HEK293 (cell line): ENCODE data around the gene CACNA2D4.
A peak's percentile ranks its signal among the peaks of the same experiment; 100 is the strongest.

Source experiments
- CTCF ChIA-PET: fragments of 350-600 bp; formaldehyde crosslinking; extraction: SDS; loops from one replicate; lab custom pipeline; 2021; ENCODE audit warnings: antibody characterized with exemption; lab: Yijun Ruan, JAX
- POLR2A ChIA-PET: fragments of 300-600 bp; formaldehyde crosslinking; extraction: SDS; loops from one replicate; lab custom pipeline; 2020; ENCODE audit warnings: antibody characterized with exemption, inconsistent platforms; lab: Yijun Ruan, JAX
- H3K27ac ChIP-seq: fragments of 200-500 bp; sonication (Bioruptor generic); 2 replicates; pipeline ENCODE4 v1.5.1; 2014; ENCODE audit warnings: low read depth, low read length, control low read depth, inconsistent platforms; ENCODE audit errors: extremely low read depth
- H3K36me3 ChIP-seq, 2 experiments: fragments of 200-500 bp in 1 of 2; sonication (Bioruptor generic) in 1 of 2; 1 replicate in 1 of 2; 2 replicates in 1 of 2; pipeline ENCODE4 v1.5.1; 2014 to 2017; ENCODE audit warnings: inconsistent platforms in 2 of 2, low read length in 2 of 2; ENCODE audit not compliant: control insufficient read depth in 2 of 2, insufficient read depth in 1 of 2
- H3K4me1 ChIP-seq: fragments of 200-500 bp; sonication (Bioruptor generic); 2 replicates; pipeline ENCODE4 v1.5.1; 2014; ENCODE audit warnings: mild to moderate bottlenecking, low read length, inconsistent platforms; ENCODE audit not compliant: control insufficient read depth, insufficient read depth
- H3K4me3 ChIP-seq: 2 replicates; pipeline ENCODE4 v1.5.1; 2011; ENCODE audit warnings: low read depth, mild to moderate bottlenecking, control low read depth, low read length, moderate library complexity
- H3K9me3 ChIP-seq: fragments of 200-500 bp; sonication (Bioruptor generic); 2 replicates; pipeline ENCODE4 v1.5.1; 2014; ENCODE audit warnings: low read depth, low read length, inconsistent platforms; ENCODE audit not compliant: control insufficient read depth, insufficient read depth
- BCL11A ChIP-seq: fragments of 450-650 bp; formaldehyde crosslinking; IDR thresholded peaks from 2 replicates; pipeline ENCODE4 v1.5.1; 2016; ENCODE audit warnings: low read depth, missing biosample characterization, missing genetic modification characterization
- HOXD13 ChIP-seq: sonication (generic); formaldehyde crosslinking; IDR thresholded peaks from 2 replicates; pipeline ENCODE4 v1.8.0; 2022; ENCODE audit warnings: missing genetic modification reagents, borderline replicate concordance
- KLF17 ChIP-seq: fragments of 450-650 bp; formaldehyde crosslinking; IDR thresholded peaks from 2 replicates; pipeline ENCODE4 v1.5.1; 2016; ENCODE audit warnings: missing biosample characterization, missing genetic modification characterization
- OSR2 ChIP-seq: fragments of 450-650 bp; formaldehyde crosslinking; IDR thresholded peaks from 2 replicates; pipeline ENCODE4 v1.5.1; 2016; ENCODE audit warnings: missing biosample characterization, missing genetic modification characterization
- REPIN1 ChIP-seq: fragments of 450-650 bp; formaldehyde crosslinking; IDR thresholded peaks from 2 replicates; pipeline ENCODE4 v1.5.1; 2017; ENCODE audit warnings: missing biosample characterization, missing genetic modification characterization, low read depth
- SP3 ChIP-seq: fragments of 450-650 bp; formaldehyde crosslinking; IDR thresholded peaks from 2 replicates; pipeline ENCODE4 v1.5.1; 2016; ENCODE audit warnings: missing biosample characterization, missing genetic modification characterization
- WT1 ChIP-seq: fragments of 450-650 bp; formaldehyde crosslinking; IDR thresholded peaks from 2 replicates; pipeline ENCODE4 v1.5.1; 2016; ENCODE audit warnings: missing biosample characterization, missing genetic modification characterization
- YY2 ChIP-seq: fragments of 450-650 bp; formaldehyde crosslinking; IDR thresholded peaks from 2 replicates; pipeline ENCODE4 v1.5.1; 2016; ENCODE audit warnings: missing biosample characterization, missing genetic modification characterization
- ZBTB11 ChIP-seq: fragments of 450-650 bp; formaldehyde crosslinking; conservative IDR thresholded peaks from 2 replicates; pipeline ENCODE4 v1.5.1; 2016; ENCODE audit warnings: low read depth, missing biosample characterization, missing genetic modification characterization
- ZNF157 ChIP-seq: fragments of 450-650 bp; formaldehyde crosslinking; IDR thresholded peaks from 2 replicates; pipeline ENCODE4 v1.5.1; 2016; ENCODE audit warnings: missing biosample characterization, missing genetic modification characterization
- ZNF174 ChIP-seq: fragments of 450-650 bp; formaldehyde crosslinking; IDR thresholded peaks from 2 replicates; pipeline ENCODE4 v1.5.0; 2017; ENCODE audit warnings: missing biosample characterization, mild to moderate bottlenecking, missing genetic modification characterization
- ZNF19 ChIP-seq: fragments of 450-650 bp; formaldehyde crosslinking; IDR thresholded peaks from 2 replicates; pipeline ENCODE4; 2016; ENCODE audit warnings: missing biosample characterization, missing genetic modification characterization, low read depth
- ZNF2 ChIP-seq: fragments of 450-650 bp; formaldehyde crosslinking; IDR thresholded peaks from 2 replicates; pipeline ENCODE4 v1.5.1; 2016; ENCODE audit warnings: missing biosample characterization, missing genetic modification characterization
- ZNF26 ChIP-seq: fragments of 450-650 bp; formaldehyde crosslinking; IDR thresholded peaks from 2 replicates; pipeline ENCODE4 v1.5.1; 2016; ENCODE audit warnings: missing biosample characterization, missing genetic modification characterization
- ZNF324 ChIP-seq: fragments of 450-650 bp; formaldehyde crosslinking; IDR thresholded peaks from 2 replicates; pipeline ENCODE4 v1.5.1; 2016; ENCODE audit warnings: missing biosample characterization, missing genetic modification characterization
- ZNF354C ChIP-seq: fragments of 450-650 bp; formaldehyde crosslinking; IDR thresholded peaks from 2 replicates; pipeline ENCODE4 v1.5.1; 2016; ENCODE audit warnings: missing biosample characterization, missing genetic modification characterization, low read depth, borderline replicate concordance
- ZNF473 ChIP-seq: fragments of 450-650 bp; formaldehyde crosslinking; IDR thresholded peaks from 2 replicates; pipeline ENCODE4 v1.5.1; 2017; ENCODE audit warnings: missing biosample characterization, missing genetic modification characterization
- ZNF529 ChIP-seq: fragments of 450-650 bp; formaldehyde crosslinking; IDR thresholded peaks from 2 replicates; pipeline ENCODE4 v1.5.1; 2017; ENCODE audit warnings: missing genetic modification characterization, missing biosample characterization; ENCODE audit not compliant: insufficient replicate concordance
- ZNF558 ChIP-seq: fragments of 450-650 bp; formaldehyde crosslinking; IDR thresholded peaks from 2 replicates; pipeline ENCODE4 v1.5.1; 2016; ENCODE audit warnings: missing biosample characterization, missing genetic modification characterization
- ZNF596 ChIP-seq: fragments of 450-650 bp; IDR thresholded peaks from 2 replicates; pipeline ENCODE4 v1.5.0; 2018; ENCODE audit warnings: missing biosample characterization, mild to moderate bottlenecking, missing genetic modification characterization, moderate library complexity
- ZNF629 ChIP-seq: fragments of 450-650 bp; formaldehyde crosslinking; IDR thresholded peaks from 2 replicates; pipeline ENCODE4 v1.5.1; 2017; ENCODE audit warnings: missing biosample characterization, missing genetic modification characterization
- ZNF707 ChIP-seq: fragments of 450-650 bp; formaldehyde crosslinking; IDR thresholded peaks from 2 replicates; pipeline ENCODE4 v1.5.1; 2016; ENCODE audit warnings: missing biosample characterization, missing genetic modification characterization
- TF ChIP-seq, protein P1 (sequence below): fragments of 450-650 bp; formaldehyde crosslinking; IDR thresholded peaks from 2 replicates; pipeline ENCODE4 v1.5.1; 2016; ENCODE audit warnings: missing biosample characterization, missing genetic modification characterization

The CACNA2D4 gene

GRCh38 chr12:1829306-1829900 is 89.0 kb downstream of the CACNA2D4 start (continued):
- TF ChIP-seq ZNF558: no peak
- no peak for TF ChIP-seq ZNF174 (tag by site-specific recombination)
- TF ChIP-seq OSR2 (tag by site-specific recombination): no peak
- no peak for TF ChIP-seq ZNF324
- TF ChIP-seq, protein P1, sequence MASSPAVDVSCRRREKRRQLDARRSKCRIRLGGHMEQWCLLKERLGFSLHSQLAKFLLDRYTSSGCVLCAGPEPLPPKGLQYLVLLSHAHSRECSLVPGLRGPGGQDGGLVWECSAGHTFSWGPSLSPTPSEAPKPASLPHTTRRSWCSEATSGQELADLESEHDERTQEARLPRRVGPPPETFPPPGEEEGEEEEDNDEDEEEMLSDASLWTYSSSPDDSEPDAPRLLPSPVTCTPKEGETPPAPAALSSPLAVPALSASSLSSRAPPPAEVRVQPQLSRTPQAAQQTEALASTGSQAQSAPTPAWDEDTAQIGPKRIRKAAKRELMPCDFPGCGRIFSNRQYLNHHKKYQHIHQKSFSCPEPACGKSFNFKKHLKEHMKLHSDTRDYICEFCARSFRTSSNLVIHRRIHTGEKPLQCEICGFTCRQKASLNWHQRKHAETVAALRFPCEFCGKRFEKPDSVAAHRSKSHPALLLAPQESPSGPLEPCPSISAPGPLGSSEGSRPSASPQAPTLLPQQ (tag by site-specific recombination): no peak
- TF ChIP-seq ZNF354C (tag by site-specific recombination): no peak

GRCh38 chr12:1828856-1829255 is 89.6 kb downstream of the CACNA2D4 start:
- ChIA-PET POLR2A (no interaction called here), CTCF (interaction anchor here (0.6 kb wide), 1 partner anchor 532 kb away, joined by 3 read pairs; no protein-coding TSS in a partner anchor)
- no peak overlapping the region for H3K4me3 ChIP-seq
- TF ChIP-seq WT1 (tag by site-specific recombination): peak; percentile 44; the same call in 1 of the 2 replicates
- TF ChIP-seq ZNF529 (tag by site-specific recombination): no peak
- no peak for TF ChIP-seq SP3 (tag by site-specific recombination)
- no peak for TF ChIP-seq ZNF2
- TF ChIP-seq KLF17: 0 out of 2 replicates have a peak, but pooled peaks have one; percentile 20
- TF ChIP-seq ZNF473 (tag by site-specific recombination): no peak
- H3K9me3 ChIP-seq: no peaks in the 10 kb centered on the region
- no peaks in the 10 kb centered on the region for H3K4me1 ChIP-seq
- H3K27ac ChIP-seq: no peak overlapping the region
- no peaks in the 10 kb centered on the region for H3K36me3 ChIP-seq

GRCh38 chr12:1827826-1828805 is 90.3 kb downstream of the CACNA2D4 start:
- Histone ChIP-seq H3K4me1 (no peaks in the 10 kb centered on the region), H3K36me3 (no peaks in the 10 kb centered on the region), H3K9me3 (no peaks in the 10 kb centered on the region), H3K27ac (no peak overlapping the region), H3K4me3 (no peak overlapping the region)
- ChIA-PET CTCF (no interaction called here), POLR2A (no interaction called here)
- TF ChIP-seq ZBTB11 (no peak), REPIN1 (tag by site-specific recombination) (no peak), ZNF596 (no peak), YY2 (tag by site-specific recombination) (no peak), ZNF707 (tag by site-specific recombination) (no peak), ZNF26 (tag by site-specific recombination) (no peak), ZNF529 (tag by site-specific recombination) (no peak), ZNF19 (tag by site-specific recombination) (no peak), BCL11A (no peak), ZNF629 (tag by site-specific recombination) (no peak), HOXD13 (CRISPR knock-in tag) (no peak), ZNF157 (tag by site-specific recombination) (no peak)
